K562 (cell line): Measurements from ENCODE around the gene SCPEP1. TPM values are rescaled to one million over a fixed set of nuclear protein-coding genes. Genes with fewer than 3 reads are reported as not detected.
A peak's percentile ranks its signal among the peaks of the same experiment; 100 is the strongest.

Experiments used
- BHLHE40 ChIP-seq: IDR thresholded peaks from 2 replicates; pipeline ENCODE4 v1.6.1; 2011; ENCODE audit warnings: low read length, improper control_type of control experiment
- CXXC5 ChIP-seq: fragments of 250-450 bp; sonication (Bioruptor Pico); IDR thresholded peaks from 2 replicates; pipeline ENCODE4 v1.8.0; 2022; ENCODE audit warnings: inconsistent platforms, mild to moderate bottlenecking, moderate library complexity
- FOS ChIP-seq: IDR thresholded peaks from 3 replicates; pipeline ENCODE4 v1.6.1; 2011; ENCODE audit not compliant: insufficient read length; ENCODE audit errors: extremely low read depth
- HDAC1 ChIP-seq, 2 experiments: fragments of 450-650 bp; IDR thresholded peaks; 2 replicates each; pipeline ENCODE4 v1.6.1; 2016 to 2017; ENCODE audit warnings: inconsistent platforms in 1 of 2, mild to moderate bottlenecking in 1 of 2, moderate library complexity in 1 of 2
- NEUROD1 ChIP-seq: fragments of 150-350 bp; IDR thresholded peaks from 2 replicates; pipeline ENCODE4 v1.6.1; 2014; ENCODE audit warnings: borderline replicate concordance, low read length, low read depth; ENCODE audit not compliant: partially characterized antibody
- NFATC3 ChIP-seq: fragments of 450-650 bp; IDR thresholded peaks from 2 replicates; pipeline ENCODE4 v1.6.1; 2017; ENCODE audit warnings: mild to moderate bottlenecking
- SETDB1 ChIP-seq: IDR thresholded peaks from one replicate; pipeline ENCODE4 v1.6.1; 2012; ENCODE audit warnings: low read length, control low read depth, inconsistent platforms
- ZFP36 ChIP-seq: fragments of 150-350 bp; IDR thresholded peaks from 2 replicates; pipeline ENCODE4 v1.6.1; 2018; ENCODE audit warnings: low read length, low read depth; ENCODE audit not compliant: partially characterized antibody
- ZNF217 ChIP-seq: sonication (generic); formaldehyde crosslinking; IDR thresholded peaks from 2 replicates; pipeline ENCODE4 v1.8.0; 2022; ENCODE audit warnings: mild to moderate bottlenecking, missing genetic modification reagents
- polyA plus RNA-seq, 8 experiments: library from polyadenylated mRNA; depleted of rRNA in 4 of 8; stranded (reverse) in 5 of 8; unstranded in 3 of 8; fragments of >200 nt; fragmentation: Nextera tagmentation in 2 of 8; fragmentation: Illumina TruSeq in 1 of 8; extraction: Ambion mirVana in 2 of 8; extraction: Trizol in 1 of 8; gene quantifications; 2 replicates each; pipeline versions ENCODE4 v1.2.1 to v1.2.3, GENCODE V29; 2011 to 2014; ENCODE audit warnings: inconsistent platforms in 1 of 8, missing spikeins in 1 of 8
- total RNA-seq, 7 experiments: library from RNA; depleted of rRNA in 6 of 7; stranded (reverse); fragments of >200 nt in 6 of 7; fragmentation: Illumina TruSeq in 2 of 7; extraction: Trizol in 2 of 7; gene quantifications; 2 replicates each; pipeline versions ENCODE4 v1.2.1 to v1.2.3, GENCODE V29; 2011 to 2021; ENCODE audit warnings: low replicate concordance in 1 of 7
- TF ChIP-seq, protein P1 (sequence below), 2 experiments: fragments of 450-650 bp; formaldehyde crosslinking in 1 of 2; IDR thresholded peaks; 2 replicates each; pipeline versions ENCODE4 v1.4.0 to v1.6.1; 2014 to 2020; ENCODE audit warnings: mild to moderate bottlenecking in 2 of 2, borderline replicate concordance in 1 of 2, low read depth in 1 of 2
- TF ChIP-seq, protein P2 (sequence below): fragments of 450-650 bp; IDR thresholded peaks from 2 replicates; pipeline ENCODE4 v1.6.1; 2018; ENCODE audit warnings: mild to moderate bottlenecking, low read depth; ENCODE audit not compliant: partially characterized antibody
- TF ChIP-seq, protein P3 (sequence below), 2 experiments: IDR thresholded peaks; 2 replicates each; pipeline ENCODE4 v1.6.1; 2012; ENCODE audit warnings: improper control_type of control experiment in 2 of 2, low read depth in 2 of 2, low read length in 2 of 2, borderline replicate concordance in 1 of 2

The SCPEP1 gene
- total and polyA plus RNA-seq, 9 of the 15 experiments (the other 6 are each of a cell fraction or from before 2014, with no cell fraction given): 5.1 to 14.8 (median 7.2) TPM

DNA sequence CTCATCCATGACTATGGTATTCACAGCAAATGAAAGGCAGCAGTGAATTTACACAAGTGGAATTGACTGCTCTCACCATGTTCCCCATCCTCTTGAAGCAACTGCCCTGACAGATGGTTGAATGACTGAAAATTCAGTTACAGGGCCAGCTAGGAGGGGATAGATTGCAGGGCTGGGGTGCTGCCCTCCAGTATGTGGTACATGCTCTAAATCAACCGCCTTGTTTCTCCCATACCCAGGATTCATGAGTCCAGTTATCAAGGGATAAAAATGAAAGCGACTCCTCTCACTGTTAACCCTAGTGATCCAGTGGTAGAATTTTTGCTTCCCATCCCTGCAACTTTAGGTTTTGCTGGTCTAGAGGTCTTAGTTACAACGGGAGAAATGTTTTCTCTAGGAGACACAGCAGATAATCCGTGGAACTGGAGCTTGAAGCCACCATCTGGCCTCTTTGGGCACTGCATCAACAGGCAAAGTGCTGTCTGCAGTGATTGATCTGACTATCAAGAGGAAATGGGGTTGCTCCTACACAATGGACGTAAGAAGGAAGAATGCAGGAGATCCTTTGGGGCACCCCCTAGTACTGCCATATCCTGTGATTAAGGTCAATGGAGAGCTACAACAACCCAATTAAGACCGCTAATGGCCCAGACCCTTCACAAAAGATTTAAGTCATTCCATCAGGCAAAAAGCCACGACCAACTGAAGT lies 32.0 kb downstream of the SCPEP1 start (continued):
- TF ChIP-seq, protein P1, sequence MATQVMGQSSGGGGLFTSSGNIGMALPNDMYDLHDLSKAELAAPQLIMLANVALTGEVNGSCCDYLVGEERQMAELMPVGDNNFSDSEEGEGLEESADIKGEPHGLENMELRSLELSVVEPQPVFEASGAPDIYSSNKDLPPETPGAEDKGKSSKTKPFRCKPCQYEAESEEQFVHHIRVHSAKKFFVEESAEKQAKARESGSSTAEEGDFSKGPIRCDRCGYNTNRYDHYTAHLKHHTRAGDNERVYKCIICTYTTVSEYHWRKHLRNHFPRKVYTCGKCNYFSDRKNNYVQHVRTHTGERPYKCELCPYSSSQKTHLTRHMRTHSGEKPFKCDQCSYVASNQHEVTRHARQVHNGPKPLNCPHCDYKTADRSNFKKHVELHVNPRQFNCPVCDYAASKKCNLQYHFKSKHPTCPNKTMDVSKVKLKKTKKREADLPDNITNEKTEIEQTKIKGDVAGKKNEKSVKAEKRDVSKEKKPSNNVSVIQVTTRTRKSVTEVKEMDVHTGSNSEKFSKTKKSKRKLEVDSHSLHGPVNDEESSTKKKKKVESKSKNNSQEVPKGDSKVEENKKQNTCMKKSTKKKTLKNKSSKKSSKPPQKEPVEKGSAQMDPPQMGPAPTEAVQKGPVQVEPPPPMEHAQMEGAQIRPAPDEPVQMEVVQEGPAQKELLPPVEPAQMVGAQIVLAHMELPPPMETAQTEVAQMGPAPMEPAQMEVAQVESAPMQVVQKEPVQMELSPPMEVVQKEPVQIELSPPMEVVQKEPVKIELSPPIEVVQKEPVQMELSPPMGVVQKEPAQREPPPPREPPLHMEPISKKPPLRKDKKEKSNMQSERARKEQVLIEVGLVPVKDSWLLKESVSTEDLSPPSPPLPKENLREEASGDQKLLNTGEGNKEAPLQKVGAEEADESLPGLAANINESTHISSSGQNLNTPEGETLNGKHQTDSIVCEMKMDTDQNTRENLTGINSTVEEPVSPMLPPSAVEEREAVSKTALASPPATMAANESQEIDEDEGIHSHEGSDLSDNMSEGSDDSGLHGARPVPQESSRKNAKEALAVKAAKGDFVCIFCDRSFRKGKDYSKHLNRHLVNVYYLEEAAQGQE (IDR thresholded peaks at IDR 0.05; ENCODE audit: borderline replicate concordance): peak; percentile 52; the same call in 1 of the 2 replicates
- TF ChIP-seq, protein P1 (CRISPR knock-in tag; IDR thresholded peaks at IDR 0.05; ENCODE audit: low read depth): no peak
- TF ChIP-seq SETDB1: no peak
- no peak for TF ChIP-seq NEUROD1
- peak; percentile 27; the same call in 1 of the 2 replicates for TF ChIP-seq BHLHE40
- TF ChIP-seq FOS: no peak
- peak in 1 of 2 experiments; percentile 43; a peak in 1 of 4 replicates for TF ChIP-seq HDAC1 (IDR thresholded peaks at IDR 0.05)
- TF ChIP-seq, protein P2, sequence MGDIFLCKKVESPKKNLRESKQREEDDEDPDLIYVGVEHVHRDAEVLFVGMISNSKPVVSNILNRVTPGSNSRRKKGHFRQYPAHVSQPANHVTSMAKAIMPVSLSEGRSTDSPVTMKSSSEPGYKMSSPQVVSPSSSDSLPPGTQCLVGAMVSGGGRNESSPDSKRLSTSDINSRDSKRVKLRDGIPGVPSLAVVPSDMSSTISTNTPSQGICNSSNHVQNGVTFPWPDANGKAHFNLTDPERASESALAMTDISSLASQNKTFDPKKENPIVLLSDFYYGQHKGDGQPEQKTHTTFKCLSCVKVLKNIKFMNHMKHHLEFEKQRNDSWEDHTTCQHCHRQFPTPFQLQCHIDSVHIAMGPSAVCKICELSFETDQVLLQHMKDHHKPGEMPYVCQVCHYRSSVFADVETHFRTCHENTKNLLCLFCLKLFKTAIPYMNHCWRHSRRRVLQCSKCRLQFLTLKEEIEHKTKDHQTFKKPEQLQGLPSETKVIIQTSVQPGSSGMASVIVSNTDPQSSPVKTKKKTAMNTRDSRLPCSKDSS: no peak
- TF ChIP-seq ZFP36: no peak
- no peak for TF ChIP-seq ZNF217 (CRISPR knock-in tag)
- TF ChIP-seq, protein P3, sequence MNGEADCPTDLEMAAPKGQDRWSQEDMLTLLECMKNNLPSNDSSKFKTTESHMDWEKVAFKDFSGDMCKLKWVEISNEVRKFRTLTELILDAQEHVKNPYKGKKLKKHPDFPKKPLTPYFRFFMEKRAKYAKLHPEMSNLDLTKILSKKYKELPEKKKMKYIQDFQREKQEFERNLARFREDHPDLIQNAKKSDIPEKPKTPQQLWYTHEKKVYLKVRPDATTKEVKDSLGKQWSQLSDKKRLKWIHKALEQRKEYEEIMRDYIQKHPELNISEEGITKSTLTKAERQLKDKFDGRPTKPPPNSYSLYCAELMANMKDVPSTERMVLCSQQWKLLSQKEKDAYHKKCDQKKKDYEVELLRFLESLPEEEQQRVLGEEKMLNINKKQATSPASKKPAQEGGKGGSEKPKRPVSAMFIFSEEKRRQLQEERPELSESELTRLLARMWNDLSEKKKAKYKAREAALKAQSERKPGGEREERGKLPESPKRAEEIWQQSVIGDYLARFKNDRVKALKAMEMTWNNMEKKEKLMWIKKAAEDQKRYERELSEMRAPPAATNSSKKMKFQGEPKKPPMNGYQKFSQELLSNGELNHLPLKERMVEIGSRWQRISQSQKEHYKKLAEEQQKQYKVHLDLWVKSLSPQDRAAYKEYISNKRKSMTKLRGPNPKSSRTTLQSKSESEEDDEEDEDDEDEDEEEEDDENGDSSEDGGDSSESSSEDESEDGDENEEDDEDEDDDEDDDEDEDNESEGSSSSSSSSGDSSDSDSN (IDR thresholded peaks at IDR 0.05; ENCODE audit: borderline replicate concordance in 1 of 2, low read depth in 2 of 2, low read length in 2 of 2): 0 out of 4 replicates have a peak, but pooled peaks of 1 of the 2 experiments have one; percentile 22
- no peak for TF ChIP-seq NFATC3
- no peak for TF ChIP-seq CXXC5 (CRISPR knock-in tag)
